Measurements from ENCODE around the gene ABHD17A. TPM values are rescaled to one million over a fixed set of nuclear protein-coding genes. Genes with fewer than 3 reads are reported as not detected.

The ABHD17A gene
- total and polyA plus RNA-seq, 7 experiments from 2014 or later: 92.9 to 175 (median 135) TPM

DNA sequence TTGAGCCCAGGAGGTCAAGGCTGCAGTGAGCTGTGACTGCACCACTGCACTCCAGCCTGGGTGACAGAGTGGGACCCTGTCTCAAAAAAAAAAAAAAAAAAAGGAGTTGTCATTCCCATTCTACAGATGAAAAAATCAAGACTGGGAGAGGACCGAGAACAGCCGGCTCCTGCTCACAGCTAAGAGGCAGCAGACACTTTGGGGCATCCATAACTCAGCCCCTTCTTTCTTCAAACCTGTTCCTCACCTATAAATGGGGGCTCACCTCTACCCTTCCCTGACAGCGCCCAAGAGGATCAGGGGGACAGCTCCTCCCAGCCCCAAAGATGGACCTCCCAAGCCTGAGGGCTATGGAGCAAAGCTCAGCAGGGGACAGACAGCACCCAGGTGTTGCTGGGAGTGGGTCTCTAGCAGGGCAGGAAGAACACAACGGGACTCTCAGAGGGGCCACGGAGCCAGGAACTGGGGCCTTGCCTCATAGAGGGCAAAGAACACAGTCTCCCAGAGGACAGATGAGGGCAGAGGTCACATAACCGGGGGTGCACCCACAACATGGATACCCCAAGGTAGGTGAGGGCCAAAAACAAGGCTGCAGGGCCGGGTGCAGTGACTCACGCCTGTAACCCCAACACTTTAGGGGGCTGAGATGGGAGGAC is 18.5 kb downstream of the ABHD17A start:
- ChIA-PET POLR2A (interaction anchor here (0.6 to 4.0 kb wide), 6 partner anchors 8 to 1651 kb away, joined by 3 to 40 read pairs (median 4); partner anchors contain the start of genes ADAT3 and SCAMP4), CTCF (interaction anchor here (0.8 to 1.1 kb wide), 3 partner anchors 9 to 36 kb away, joined by 3 to 6 read pairs (median 3); no protein-coding TSS in a partner anchor)
- ATAC-seq (no peak), DNase-seq (no peak)
- Mint-ChIP-seq H3K4me1 (peaks cover 8 to 29% (median 21%) of the 10 kb centered on the region in 7 donors), H3K9me3 (no peaks in the 10 kb centered on the region), H3K27me3 (no peaks in the 10 kb centered on the region), H3K4me3 (peak overlapping the region in 2 of 10 donors; percentile 42 to 68), H3K27ac (peak overlapping the region in 6 of 9 donors; percentile 19 to 72 (median 50)), H3K36me3 (peaks cover 0 to 4% (median 0%) of the 10 kb centered on the region in 5 donors)
- Histone ChIP-seq H3K27ac (ENCODE audit: low read depth, low read length) (no peak overlapping the region), H3K36me3 (ENCODE audit: control insufficient read depth in 2 of 3, insufficient read depth in 3 of 3, low read length in 3 of 3) (peaks cover 0 to 17% (median 4%) of the 10 kb centered on the region in 3 experiments), H3K9me3 (ENCODE audit: control insufficient read depth in 2 of 3, low read length in 3 of 3) (no peaks in the 10 kb centered on the region), H3K4me3 (ENCODE audit: low read length) (no peak overlapping the region), H3K4me1 (ENCODE audit: control insufficient read depth in 2 of 2, insufficient read depth in 2 of 2, low read length in 2 of 2) (peaks cover 4 to 8% of the 10 kb centered on the region in 2 donors), H3K27me3 (ENCODE audit: control insufficient read depth in 2 of 2, insufficient read depth in 2 of 2, low read length in 2 of 2) (no peaks in the 10 kb centered on the region)
- intact Hi-C loops (cut with micrococcal nuclease): no loop called here

- H3K4me3 Mint-ChIP-seq: peak overlapping the region; percentile 38 to 81 (median 72)
- H3K4me1 Mint-ChIP-seq: peaks cover 8 to 36% (median 29%) of the 10 kb centered on the region in 7 donors
- Histone ChIP-seq H3K27ac (ENCODE audit: low read depth, low read length) (peak overlapping the region; percentile 78), H3K27me3 (ENCODE audit: control insufficient read depth in 2 of 2, insufficient read depth in 2 of 2, low read length in 2 of 2) (no peaks in the 10 kb centered on the region), H3K4me1 (ENCODE audit: control insufficient read depth in 2 of 2, insufficient read depth in 2 of 2, low read length in 2 of 2) (peaks cover 13 to 19% of the 10 kb centered on the region in 2 donors), H3K9me3 (ENCODE audit: control insufficient read depth in 2 of 3, low read length in 3 of 3) (no peaks in the 10 kb centered on the region), H3K4me3 (ENCODE audit: low read length) (no peak overlapping the region), H3K36me3 (ENCODE audit: control insufficient read depth in 2 of 3, insufficient read depth in 3 of 3, low read length in 3 of 3) (peaks cover 0 to 4% (median 4%) of the 10 kb centered on the region in 3 experiments)
- H3K36me3 Mint-ChIP-seq: peaks cover 0 to 1% (median 0%) of the 10 kb centered on the region in 5 donors
- intact Hi-C loops (cut with micrococcal nuclease): loop anchor here in 1 of 2 donors (2.0 kb wide), 1 partner anchor 31 kb away; no protein-coding TSS in a partner anchor
- H3K27ac Mint-ChIP-seq: peak overlapping the region; percentile 51 to 83 (median 68)
- no peak for DNase-seq
- ChIA-PET CTCF (interaction anchor here (0.6 to 1.4 kb wide), 6 partner anchors 32 to 40 kb away, joined by 3 to 8 read pairs (median 4); partner anchors contain the start of genes ADAT3 and SCAMP4), POLR2A (interaction anchor here (0.5 to 4.0 kb wide), 10 partner anchors 9 to 40 kb away, joined by 3 to 40 read pairs (median 4); partner anchors contain the start of genes ABHD17A, ADAT3 and SCAMP4)
- H3K9me3 Mint-ChIP-seq: peaks cover 0 to 2% (median 0%) of the 10 kb centered on the region in 11 donors
- no peak for ATAC-seq
- no peaks in the 10 kb centered on the region for H3K27me3 Mint-ChIP-seq
Observed at GRCh38 chr19:1865172-1866010, 19.9 kb downstream of the ABHD17A start.

GRCh38 chr19:1864480-1865171 is 20.7 kb downstream of the ABHD17A start:
- no peak for ATAC-seq
- Mint-ChIP-seq H3K36me3 (no peaks in the 10 kb centered on the region), H3K27me3 (no peaks in the 10 kb centered on the region), H3K4me1 (peaks cover 6 to 40% (median 28%) of the 10 kb centered on the region in 7 donors), H3K27ac (peak overlapping the region; percentile 15 to 86 (median 76)), H3K9me3 (peaks cover 0 to 2% (median 0%) of the 10 kb centered on the region in 11 donors), H3K4me3 (peak overlapping the region; percentile 38 to 82 (median 73))
- intact Hi-C loops (cut with micrococcal nuclease): loop anchor here (1.0 to 5.0 kb wide), 14 partner anchors 9 to 923 kb away; partner anchors contain the start of genes ABHD17A (in 2 of the 2), ADAT3 (in 2 of the 2), AP3D1 (in 2 of the 2) and SCAMP4 (in 2 of the 2)
- Histone ChIP-seq H3K4me3 (ENCODE audit: low read length) (peak overlapping the region; percentile 79), H3K4me1 (ENCODE audit: control insufficient read depth in 2 of 2, insufficient read depth in 2 of 2, low read length in 2 of 2) (peaks cover 13 to 26% of the 10 kb centered on the region in 2 donors), H3K27ac (ENCODE audit: low read depth, low read length) (peak overlapping the region; percentile 78), H3K27me3 (ENCODE audit: control insufficient read depth in 2 of 2, insufficient read depth in 2 of 2, low read length in 2 of 2) (no peaks in the 10 kb centered on the region), H3K9me3 (ENCODE audit: control insufficient read depth in 2 of 3, low read length in 3 of 3) (no peaks in the 10 kb centered on the region), H3K36me3 (ENCODE audit: control insufficient read depth in 2 of 3, insufficient read depth in 3 of 3, low read length in 3 of 3) (no peaks in the 10 kb centered on the region)
- ChIA-PET CTCF (interaction anchor here (0.6 to 1.4 kb wide), 5 partner anchors 10 to 41 kb away, joined by 3 to 8 read pairs (median 3); partner anchors contain the start of genes ADAT3 and SCAMP4), POLR2A (interaction anchor here (0.5 to 4.0 kb wide), 9 partner anchors 8 to 41 kb away, joined by 3 to 40 read pairs (median 3); partner anchors contain the start of genes ABHD17A, ADAT3 and SCAMP4)
- DNase-seq: peak in 3 of 9 donors; percentile 24 to 81 (median 46)

GRCh38 chr19:1863638-1864479 is 21.4 kb downstream of the ABHD17A start:
- ChIA-PET POLR2A (interaction anchor here (0.8 to 4.0 kb wide), 8 partner anchors 7 to 42 kb away, joined by 3 to 40 read pairs (median 4); partner anchors contain the start of genes ABHD17A, ADAT3 and SCAMP4), CTCF (interaction anchor here (0.9 to 1.4 kb wide), 3 partner anchors 11 to 40 kb away, joined by 3 to 8 read pairs (median 4); no protein-coding TSS in a partner anchor)
- no peaks in the 10 kb centered on the region for H3K27me3 Mint-ChIP-seq
- H3K9me3 Mint-ChIP-seq: peaks cover 0 to 2% (median 0%) of the 10 kb centered on the region in 11 donors
- H3K4me3 Mint-ChIP-seq: peak overlapping the region; percentile 38 to 82 (median 73)
- peak; percentile 90 to 96 (median 94) for DNase-seq
- Histone ChIP-seq H3K4me3 (ENCODE audit: low read length) (peak overlapping the region; percentile 79), H3K27ac (ENCODE audit: low read depth, low read length) (peak overlapping the region; percentile 78), H3K4me1 (ENCODE audit: control insufficient read depth in 2 of 2, insufficient read depth in 2 of 2, low read length in 2 of 2) (peaks cover 13 to 32% of the 10 kb centered on the region in 2 donors), H3K27me3 (ENCODE audit: control insufficient read depth in 2 of 2, insufficient read depth in 2 of 2, low read length in 2 of 2) (no peaks in the 10 kb centered on the region), H3K36me3 (ENCODE audit: control insufficient read depth in 2 of 3, insufficient read depth in 3 of 3, low read length in 3 of 3) (no peaks in the 10 kb centered on the region), H3K9me3 (ENCODE audit: control insufficient read depth in 2 of 3, low read length in 3 of 3) (no peaks in the 10 kb centered on the region)
- H3K4me1 Mint-ChIP-seq: peaks cover 6 to 46% (median 32%) of the 10 kb centered on the region in 7 donors
- peak; percentile 84 for ATAC-seq
- peak overlapping the region; percentile 15 to 86 (median 76) for H3K27ac Mint-ChIP-seq
- intact Hi-C loops (cut with micrococcal nuclease): loop anchor here (1.0 to 5.0 kb wide), 14 partner anchors 9 to 923 kb away; partner anchors contain the start of genes ABHD17A (in 2 of the 2), ADAT3 (in 2 of the 2), AP3D1 (in 2 of the 2) and SCAMP4 (in 2 of the 2)
- H3K36me3 Mint-ChIP-seq: no peaks in the 10 kb centered on the region

DNA sequence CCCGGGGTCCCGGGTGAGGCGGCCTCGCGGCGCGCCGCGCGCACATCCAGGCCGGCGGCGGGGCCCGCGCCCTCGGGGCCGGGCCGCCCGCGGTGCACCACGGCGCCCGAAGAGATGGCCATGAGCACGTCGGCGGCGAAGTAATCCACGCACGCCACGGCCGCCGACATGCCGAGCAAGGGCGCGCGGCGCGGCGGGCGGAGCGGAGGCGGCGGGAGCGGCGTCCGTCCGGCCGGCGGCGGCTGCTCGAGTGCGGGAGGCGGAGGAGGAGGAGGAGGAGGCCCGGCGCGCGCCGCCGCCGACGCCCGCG is 22.0 kb downstream of the ABHD17A start, which contains the start of gene KLF16:
TSS of gene KLF16 (minus strand) at position 252 of the 310 bp plus-strand sequence. CDS start at position 170, 82 bp downstream.
- Histone ChIP-seq H3K27ac (ENCODE audit: low read depth, low read length) (peak within 1 kb of the TSS; percentile 93), H3K4me1 (ENCODE audit: control insufficient read depth in 2 of 2, insufficient read depth in 2 of 2, low read length in 2 of 2) (peaks cover 13 to 38% of the 10 kb centered on the region in 2 donors), H3K9me3 (ENCODE audit: control insufficient read depth in 2 of 3, low read length in 3 of 3) (no peaks in the 10 kb centered on the region), H3K27me3 (ENCODE audit: control insufficient read depth in 2 of 2, insufficient read depth in 2 of 2, low read length in 2 of 2) (no peaks in the 10 kb centered on the region), H3K4me3 (ENCODE audit: low read length) (peak within 1 kb of the TSS; percentile 79), H3K36me3 (ENCODE audit: control insufficient read depth in 2 of 3, insufficient read depth in 3 of 3, low read length in 3 of 3) (no peaks in the 10 kb centered on the region)
- H3K4me1 Mint-ChIP-seq: peaks cover 6 to 46% (median 36%) of the 10 kb centered on the region in 7 donors
- DNase-seq: no peak
- H3K9me3 Mint-ChIP-seq: peaks cover 0 to 2% (median 0%) of the 10 kb centered on the region in 11 donors
- intact Hi-C loops (cut with micrococcal nuclease): loop anchor here (1.0 to 5.0 kb wide), 5 partner anchors 8 to 924 kb away; partner anchors contain the start of genes AP3D1 (in 1 of the 2), MKNK2 (in 1 of the 2) and THOP1 (in 1 of the 2)
- no peaks in the 10 kb centered on the region for H3K36me3 Mint-ChIP-seq
- ChIA-PET POLR2A (no interaction called here), CTCF (no interaction called here)
- H3K4me3 Mint-ChIP-seq: peak within 1 kb of the TSS; percentile 89 to 100 (median 93)
- no peak for ATAC-seq
- no peaks in the 10 kb centered on the region for H3K27me3 Mint-ChIP-seq
- peak within 1 kb of the TSS; percentile 93 to 98 (median 97) for H3K27ac Mint-ChIP-seq
